H1 (cell line): ENCODE data around the gene PIK3R3. TPM values are rescaled to one million over a fixed set of nuclear protein-coding genes. Genes with fewer than 3 reads are reported as not detected.

Experiments
- CTCF ChIA-PET: fragments of 300-600 bp; sonication (Branson Sonifier 250); formaldehyde crosslinking; loops from one replicate; lab custom pipeline; 2021; ENCODE audit not compliant: partially characterized antibody; lab: Charles Lee
- POLR2A ChIA-PET: fragments of 300-600 bp; sonication (Branson Sonifier 250); formaldehyde crosslinking; loops from one replicate; lab custom pipeline; 2021; ENCODE audit warnings: inconsistent platforms; ENCODE audit not compliant: partially characterized antibody; lab: Charles Lee
- DNase-seq, 2 experiments: peaks; one replicate each; pipeline versions ENCODE4 v3.0.0 to v3.0.0-alpha.2; 2010 to 2022; ENCODE audit warnings: low spot score in 2 of 2, low read depth in 1 of 2, mixed read lengths in 1 of 2
- FAIRE-seq: peaks from 2 replicates; lab custom pipeline; 2011; peaks lifted over from hg19 to GRCh38; lab: Jason Lieb, UNC
- H2AFZ ChIP-seq: 2 replicates; pipeline ENCODE4 v1.8.1; 2012; ENCODE audit warnings: low read length, inconsistent platforms
- H2AK5ac ChIP-seq: 2 replicates; pipeline ENCODE4 v1.6.1; 2013; ENCODE audit warnings: low read depth, low read length
- H2BK120ac ChIP-seq: replicated peaks from 2 replicates; pipeline ENCODE3; 2013; ENCODE audit warnings: low read depth, low read length, inconsistent platforms
- H2BK12ac ChIP-seq: 2 replicates; pipeline ENCODE4 v1.6.1; 2013; ENCODE audit warnings: low read depth, low read length
- H2BK15ac ChIP-seq: 2 replicates; pipeline ENCODE4 v1.6.1; 2013; ENCODE audit warnings: low read length
- H2BK20ac ChIP-seq: 2 replicates; pipeline ENCODE4 v1.6.1; 2013; ENCODE audit warnings: low read length
- H2BK5ac ChIP-seq: 2 replicates; pipeline ENCODE4 v1.6.1; 2013; ENCODE audit warnings: low read depth, low read length
- H3K14ac ChIP-seq: 2 replicates; pipeline ENCODE4 v1.6.1; 2013; ENCODE audit warnings: inconsistent platforms; ENCODE audit not compliant: insufficient read length
- H3K18ac ChIP-seq: 2 replicates; pipeline ENCODE4 v1.6.1; 2013; ENCODE audit warnings: low read length; ENCODE audit errors: extremely low read depth
- H3K23ac ChIP-seq: 2 replicates; pipeline ENCODE4 v1.6.1; 2013; ENCODE audit warnings: inconsistent platforms; ENCODE audit not compliant: insufficient read length
- H3K23me2 ChIP-seq: 2 replicates; pipeline ENCODE4 v1.6.1; 2013; ENCODE audit warnings: low read depth, low read length
- H3K27ac ChIP-seq: 2 replicates; pipeline ENCODE4 v1.6.1; 2011; ENCODE audit warnings: low read depth, low read length, inconsistent platforms
- H3K27me3 ChIP-seq, 4 experiments: replicated peaks in 1 of 4; 1 replicate in 1 of 4; 2 replicates in 3 of 4; pipeline versions ENCODE4 v1.6.1 to v1.8.1; 2011 to 2013; ENCODE audit warnings: low read length in 3 of 4, mild to moderate bottlenecking in 3 of 4, inconsistent platforms in 2 of 4, mixed read lengths in 2 of 4, moderate library complexity in 1 of 4; ENCODE audit not compliant: control insufficient read depth in 3 of 4, insufficient read depth in 3 of 4; ENCODE audit errors: extremely low read depth in 1 of 4
- H3K36me3 ChIP-seq, 4 experiments: 2 replicates each; pipeline versions ENCODE4 v1.6.1 to v1.8.1; 2011 to 2013; ENCODE audit warnings: mild to moderate bottlenecking in 4 of 4, low read length in 3 of 4, moderate library complexity in 2 of 4, control low read depth in 1 of 4, inconsistent platforms in 1 of 4; ENCODE audit not compliant: insufficient read depth in 4 of 4, control insufficient read depth in 2 of 4
- H3K4ac ChIP-seq: replicated peaks from 2 replicates; pipeline ENCODE3; 2013; ENCODE audit warnings: low read length, low read depth, mixed read lengths, inconsistent platforms; ENCODE audit not compliant: insufficient read length
- H3K4me1 ChIP-seq, 4 experiments: replicated peaks in 1 of 4; 1 replicate in 1 of 4; 2 replicates in 3 of 4; pipeline versions ENCODE4 v1.6.1 to v1.8.1; 2011 to 2013; ENCODE audit warnings: low read length in 3 of 4, inconsistent platforms in 2 of 4, mixed read lengths in 1 of 4; ENCODE audit not compliant: insufficient read depth in 4 of 4, control insufficient read depth in 3 of 4
- H3K4me2 ChIP-seq, 2 experiments: 2 replicates each; pipeline versions ENCODE4 v1.6.1 to v1.8.1; 2011 to 2013; ENCODE audit warnings: low read depth in 2 of 2, low read length in 2 of 2, control low read depth in 1 of 2, inconsistent platforms in 1 of 2, mild to moderate bottlenecking in 1 of 2; ENCODE audit not compliant: insufficient read depth in 1 of 2
- H3K4me3 ChIP-seq, 4 experiments: fragments of 200-600, 300-600 bp in 1 of 4; sonication (generic), shearing (Covaris generic), sonication (Bioruptor Twin) in 1 of 4; 2 replicates each; pipeline versions ENCODE4 v1.5.1 to v1.8.1; 2011 to 2016; ENCODE audit warnings: low read length in 4 of 4, low read depth in 3 of 4, control low read depth in 2 of 4, inconsistent platforms in 2 of 4, mild to moderate bottlenecking in 2 of 4, mixed read lengths in 1 of 4, moderate library complexity in 1 of 4; ENCODE audit not compliant: insufficient read depth in 2 of 4; ENCODE audit errors: extremely low read depth in 1 of 4
- H3K56ac ChIP-seq: replicated peaks from 2 replicates; pipeline ENCODE3; 2013; ENCODE audit warnings: low read depth, mild to moderate bottlenecking, mixed read lengths, low read length, inconsistent platforms; ENCODE audit not compliant: insufficient read length
- H3K79me1 ChIP-seq: 2 replicates; pipeline ENCODE4 v1.6.1; 2013; ENCODE audit warnings: low read depth, low read length, control low read depth
- H3K79me2 ChIP-seq, 2 experiments: 2 replicates each; pipeline versions ENCODE4 v1.6.1 to v1.8.1; 2012 to 2013; ENCODE audit warnings: low read length in 2 of 2, mild to moderate bottlenecking in 2 of 2, inconsistent platforms in 1 of 2; ENCODE audit not compliant: insufficient read depth in 2 of 2, control insufficient read depth in 1 of 2
- H3K9ac ChIP-seq, 4 experiments: replicated peaks in 1 of 4; 1 replicate in 1 of 4; 2 replicates in 3 of 4; pipeline versions ENCODE4 v1.6.1 to v1.8.1; 2011 to 2013; ENCODE audit warnings: low read depth in 3 of 4, low read length in 3 of 4, control low read depth in 2 of 4, mild to moderate bottlenecking in 2 of 4, moderate library complexity in 2 of 4, inconsistent platforms in 1 of 4; ENCODE audit errors: extremely low read depth in 1 of 4
- H3K9me3 ChIP-seq, 2 experiments: 2 replicates each; pipeline versions ENCODE4 v1.6.1 to v1.8.1; 2012 to 2013; ENCODE audit warnings: mild to moderate bottlenecking in 2 of 2, moderate library complexity in 2 of 2, control low read depth in 1 of 2, inconsistent platforms in 1 of 2, low read depth in 1 of 2, low read length in 1 of 2, mixed read lengths in 1 of 2; ENCODE audit not compliant: insufficient read depth in 2 of 2
- H4K20me1 ChIP-seq, 2 experiments: replicated peaks in 1 of 2; 2 replicates each; pipeline versions ENCODE3 to v1.8.1; 2011 to 2013; ENCODE audit warnings: inconsistent platforms in 2 of 2, low read length in 2 of 2, mild to moderate bottlenecking in 1 of 2; ENCODE audit not compliant: insufficient read depth in 2 of 2, control insufficient read depth in 1 of 2
- H4K5ac ChIP-seq: 2 replicates; pipeline ENCODE4 v1.6.1; 2013; ENCODE audit warnings: low read length, low read depth, mixed read lengths, inconsistent platforms; ENCODE audit not compliant: insufficient read length
- H4K8ac ChIP-seq: 2 replicates; pipeline ENCODE4 v1.8.0; 2013; ENCODE audit warnings: mild to moderate bottlenecking, moderate library complexity, low read length, inconsistent platforms; ENCODE audit not compliant: insufficient read depth; ENCODE audit errors: extremely low read depth
- H4K91ac ChIP-seq: replicated peaks from 2 replicates; pipeline ENCODE3; 2013; ENCODE audit warnings: low read length, mixed read lengths, inconsistent platforms; ENCODE audit not compliant: insufficient read length
- BRCA1 ChIP-seq: IDR thresholded peaks from 2 replicates; pipeline ENCODE4 v1.6.1; 2012; ENCODE audit warnings: low read depth, low read length, improper control_type of control experiment
- CBX5 ChIP-seq: fragments of 300-800, 300-1000 bp; sonication (generic); IDR thresholded peaks from 2 replicates; pipeline ENCODE4 v1.7.1; 2016; ENCODE audit warnings: antibody characterized with exemption, low read length, low read depth
- E2F6 ChIP-seq: IDR thresholded peaks from 2 replicates; pipeline ENCODE4 v1.6.1; 2012; ENCODE audit warnings: inconsistent platforms
- EGR1 ChIP-seq: IDR thresholded peaks from 2 replicates; pipeline ENCODE4 v1.6.1; 2011; ENCODE audit warnings: low read depth, low read length, borderline replicate concordance
- GABPA ChIP-seq: IDR thresholded peaks from 2 replicates; pipeline ENCODE4 v1.6.1; 2011; ENCODE audit warnings: mild to moderate bottlenecking, low read length, moderate library complexity, borderline replicate concordance; ENCODE audit not compliant: insufficient read depth
- KDM4A ChIP-seq: IDR thresholded peaks from one replicate; pipeline ENCODE4 v1.7.1; 2012; ENCODE audit warnings: low read depth, mild to moderate bottlenecking, moderate library complexity, low read length, inconsistent platforms; ENCODE audit not compliant: severe bottlenecking
- KDM5A ChIP-seq: fragments of 200-600 bp; IDR thresholded peaks from 2 replicates; pipeline ENCODE4 v1.7.1; 2012; ENCODE audit warnings: mild to moderate bottlenecking, low read length, inconsistent platforms, mixed read lengths
- RNF2 ChIP-seq: fragments of 200-900, 300-1000 bp; sonication (generic); IDR thresholded peaks from 2 replicates; pipeline ENCODE4 v1.7.1; 2016; ENCODE audit warnings: borderline replicate concordance, low read depth, mild to moderate bottlenecking, antibody characterized with exemption, low read length; ENCODE audit not compliant: poor library complexity, severe bottlenecking; ENCODE audit errors: missing control alignments
- SIRT6 ChIP-seq: IDR thresholded peaks from one replicate; pipeline ENCODE4 v1.7.1; 2012; ENCODE audit warnings: low read length, inconsistent platforms
- TBP ChIP-seq: IDR thresholded peaks from 2 replicates; pipeline ENCODE4 v1.6.1; 2011; ENCODE audit warnings: low read depth, low read length, improper control_type of control experiment
- WGBS, 2 experiments: shearing (Covaris generic) in 1 of 2; methylation state at CpG; one replicate each; pipeline versions ENCODE4 v1.1.6 to v1.1.7; 2013 to 2015; ENCODE audit warnings: low lambda C conversion rate in 2 of 2, mixed read lengths in 2 of 2, inconsistent platforms in 1 of 2, low coverage in 1 of 2, missing lambda C conversion rate in 1 of 2; ENCODE audit not compliant: insufficient replicate concordance in 2 of 2, insufficient coverage in 1 of 2, insufficient read length in 1 of 2; ENCODE audit errors: extremely low coverage in 1 of 2, missing lambda C conversion rate in 1 of 2; 5-methylcytosine and 5-hydroxymethylcytosine counted together
- polyA plus RNA-seq, 7 experiments: library from polyadenylated mRNA; depleted of rRNA in 3 of 7; stranded (reverse) in 5 of 7; unstranded in 2 of 7; fragments of >200 nt in 5 of 7; fragments of 200-250 nt in 2 of 7; gene quantifications; 1 replicate in 5 of 7; 2 replicates in 1 of 7; 4 replicates in 1 of 7; pipeline versions ENCODE4 v1.2.1 to v1.2.3, GENCODE V29; 2011 to 2013; ENCODE audit warnings: missing spikeins in 2 of 7, mixed read lengths in 2 of 7
- total RNA-seq: library from RNA; stranded (reverse); fragmentation: NEBNext Ultra II Directional; extraction: Animal tissue kit (Norgen Biotek cat#: 25700); gene quantifications from 2 replicates; pipeline ENCODE4 v1.2.1, GENCODE V29; 2021

Gene PIK3R3
- total and polyA plus RNA-seq, 2 of the 8 experiments (the other 6 are each of a cell fraction or from before 2014, with no cell fraction given), result 5.3 to 13.6 TPM

DNA sequence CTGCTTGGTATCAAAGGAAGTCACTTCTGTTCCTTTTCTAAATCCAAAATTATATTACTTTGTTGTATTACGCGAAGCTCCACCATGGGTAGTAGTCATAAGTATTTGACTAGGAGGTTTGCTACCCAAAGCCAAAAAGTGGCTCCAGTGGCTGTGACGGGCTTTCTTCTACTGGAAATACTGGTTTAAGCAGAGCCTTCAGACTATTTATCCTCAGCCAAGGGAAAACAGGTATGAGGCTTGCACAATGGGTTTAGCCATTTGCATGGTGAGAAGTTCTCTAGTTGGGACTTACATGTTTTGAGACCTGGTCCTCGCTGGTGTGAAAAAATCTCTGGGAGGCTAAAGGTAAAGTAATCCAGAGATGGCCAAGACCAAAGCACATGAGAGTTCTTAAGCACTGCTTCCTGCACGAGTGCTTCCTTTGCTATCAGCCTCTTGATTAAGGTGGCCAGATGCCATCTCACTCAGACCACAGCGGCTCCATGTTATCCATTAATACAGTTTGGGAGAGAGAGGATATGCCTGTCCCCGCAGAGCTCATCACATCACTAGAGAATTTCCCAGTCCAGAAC is 121.2 kb downstream of the PIK3R3 start:
- no peak overlapping the region for H2AK5ac ChIP-seq
- H4K5ac ChIP-seq, result no peak overlapping the region
- no peak overlapping the region for H2BK15ac ChIP-seq
- no peaks in the 10 kb centered on the region for H3K79me2 ChIP-seq
- no peak for DNase-seq
- no peak overlapping the region for H2BK5ac ChIP-seq
- no peak for TF ChIP-seq E2F6
- TF ChIP-seq CBX5, result no peak
- TF ChIP-seq EGR1, result no peak
- TF ChIP-seq KDM4A, result no peak
- no peak for TF ChIP-seq KDM5A
- TF ChIP-seq RNF2, result no peak
- no peak for TF ChIP-seq SIRT6
- TF ChIP-seq GABPA, result no peak
- TF ChIP-seq BRCA1, result no peak
- no peak for TF ChIP-seq TBP
- no peak overlapping the region for H2BK12ac ChIP-seq
- ChIA-PET CTCF (interaction anchor here (0.6 to 1.5 kb wide), 4 partner anchors 10 to 129 kb away, joined by 3 to 6 read pairs (median 4); no protein-coding TSS in a partner anchor), POLR2A (interaction anchor here (1.2 kb wide), 1 partner anchor 24 kb away, joined by 3 read pairs; no protein-coding TSS in a partner anchor)
- no peak overlapping the region for H3K4me2 ChIP-seq
- H3K79me1 ChIP-seq, result no peaks in the 10 kb centered on the region
- H3K9ac ChIP-seq, result no peak overlapping the region
- no peak overlapping the region for H2AFZ ChIP-seq
- no peak overlapping the region for H3K4ac ChIP-seq
- no peak overlapping the region for H3K4me3 ChIP-seq
- H3K18ac ChIP-seq, result no peak overlapping the region
- H3K56ac ChIP-seq, result no peak overlapping the region
- H3K9me3 ChIP-seq, result no peaks in the 10 kb centered on the region
- no peak overlapping the region for H3K23ac ChIP-seq
- H4K91ac ChIP-seq, result no peak overlapping the region
- no peak for FAIRE-seq
- H3K4me1 ChIP-seq, result no peaks in the 10 kb centered on the region
- no peaks in the 10 kb centered on the region for H3K23me2 ChIP-seq
- 95% methylated on average over 7 of the region's 7 CpGs; no CpG with 5 or more reads in 1 of the 2 experiments for WGBS, 2 experiments
- peaks cover 6 to 27% (median 20%) of the 10 kb centered on the region in 4 experiments; a peak in 7 of 8 replicates for H3K36me3 ChIP-seq
- H3K14ac ChIP-seq, result no peak overlapping the region
- H3K27ac ChIP-seq, result no peak overlapping the region
- no peak overlapping the region for H2BK20ac ChIP-seq
- H2BK120ac ChIP-seq, result no peak overlapping the region
- H4K20me1 ChIP-seq, result no peaks in the 10 kb centered on the region
- H3K27me3 ChIP-seq, result no peaks in the 10 kb centered on the region
- H4K8ac ChIP-seq, result no peak overlapping the region
